ENCODE data around the gene RBMS1. TPM values are rescaled to one million over a fixed set of nuclear protein-coding genes. Genes with fewer than 3 reads are reported as not detected.

Gene RBMS1
- total and polyA plus RNA-seq, 12 donors = 22.6 to 77.7 (median 59.0) TPM

DNA sequence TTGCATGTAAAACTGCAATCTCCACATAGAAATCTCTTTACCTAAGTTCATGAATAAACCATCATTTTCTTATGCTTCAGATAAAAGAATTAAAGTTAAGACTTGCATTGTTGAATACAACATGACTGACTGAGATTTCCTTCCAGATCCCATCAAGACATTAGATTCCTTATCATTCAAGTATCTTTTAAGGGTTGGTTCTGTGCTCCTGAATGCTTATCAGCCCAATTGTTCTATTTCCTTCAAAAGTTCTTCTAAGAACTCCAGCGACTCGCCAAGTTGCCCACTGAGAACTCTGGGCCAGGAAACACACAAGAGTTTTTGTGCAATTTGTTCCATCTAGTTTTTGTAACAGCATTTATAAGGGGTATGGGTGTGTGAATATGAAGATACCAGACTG, 120.3 kb downstream of the RBMS1 start:
- Histone ChIP-seq H3K4me1 (peaks cover 23 to 100% (median 98%) of the 10 kb centered on the region in 9 donors), H3K27ac (peak overlapping the region; percentile 39 to 88 (median 78)), H3K9me3 (no peaks in the 10 kb centered on the region), H3K4me3 (peak overlapping the region in 1 of 10 donors; percentile 17), H3K36me3 (no peaks in the 10 kb centered on the region), H3K27me3 (no peaks in the 10 kb centered on the region)
- ATAC-seq (no peak), DNase-seq (no peak)
- TF ChIP-seq, protein P1, sequence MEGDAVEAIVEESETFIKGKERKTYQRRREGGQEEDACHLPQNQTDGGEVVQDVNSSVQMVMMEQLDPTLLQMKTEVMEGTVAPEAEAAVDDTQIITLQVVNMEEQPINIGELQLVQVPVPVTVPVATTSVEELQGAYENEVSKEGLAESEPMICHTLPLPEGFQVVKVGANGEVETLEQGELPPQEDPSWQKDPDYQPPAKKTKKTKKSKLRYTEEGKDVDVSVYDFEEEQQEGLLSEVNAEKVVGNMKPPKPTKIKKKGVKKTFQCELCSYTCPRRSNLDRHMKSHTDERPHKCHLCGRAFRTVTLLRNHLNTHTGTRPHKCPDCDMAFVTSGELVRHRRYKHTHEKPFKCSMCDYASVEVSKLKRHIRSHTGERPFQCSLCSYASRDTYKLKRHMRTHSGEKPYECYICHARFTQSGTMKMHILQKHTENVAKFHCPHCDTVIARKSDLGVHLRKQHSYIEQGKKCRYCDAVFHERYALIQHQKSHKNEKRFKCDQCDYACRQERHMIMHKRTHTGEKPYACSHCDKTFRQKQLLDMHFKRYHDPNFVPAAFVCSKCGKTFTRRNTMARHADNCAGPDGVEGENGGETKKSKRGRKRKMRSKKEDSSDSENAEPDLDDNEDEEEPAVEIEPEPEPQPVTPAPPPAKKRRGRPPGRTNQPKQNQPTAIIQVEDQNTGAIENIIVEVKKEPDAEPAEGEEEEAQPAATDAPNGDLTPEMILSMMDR (IDR thresholded peaks at IDR 0.05) = no peak
- WGBS, 2 donors = 45 to 55% methylated on average over 2 of the region's 2 CpGs
- intact Hi-C loops (cut with DNase I) = loop anchor here in 4 of 10 donors (2.0 to 5.0 kb wide), 4 partner anchors 24 to 41 kb away; no protein-coding TSS in a partner anchor

DNA sequence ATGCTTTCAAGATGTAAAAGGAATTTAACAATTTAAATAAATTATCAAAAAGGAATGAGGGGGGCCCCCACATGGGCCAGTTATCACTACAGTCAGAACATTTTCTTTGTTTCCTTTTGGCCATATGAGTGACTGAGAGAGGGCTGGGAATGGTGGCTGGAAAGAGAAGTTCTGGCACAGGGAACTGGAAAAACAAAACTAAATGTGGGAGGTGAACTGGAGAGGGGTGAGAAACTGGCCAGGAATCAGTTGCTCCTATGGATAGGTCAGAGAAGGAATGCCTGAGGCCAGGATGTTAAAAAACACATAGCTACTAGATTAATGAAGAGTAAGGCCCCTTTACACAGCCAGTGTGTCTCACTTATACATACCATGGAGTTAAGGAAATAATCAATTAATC, 121.0 kb downstream of the RBMS1 start:
- DNase-seq (no peak), ATAC-seq (peak in 5 of 8 donors; percentile 10 to 31 (median 15))
- Histone ChIP-seq H3K27me3 (no peaks in the 10 kb centered on the region), H3K4me1 (peaks cover 23 to 100% (median 98%) of the 10 kb centered on the region in 9 donors), H3K4me3 (no peak overlapping the region), H3K9me3 (no peaks in the 10 kb centered on the region), H3K27ac (peak overlapping the region in 9 of 10 donors; percentile 39 to 88 (median 79)), H3K36me3 (no peaks in the 10 kb centered on the region)
- intact Hi-C loops (cut with DNase I) = loop anchor here in 4 of 10 donors (2.0 to 5.0 kb wide), 4 partner anchors 24 to 40 kb away; no protein-coding TSS in a partner anchor
- TF ChIP-seq, protein P1 (IDR thresholded peaks at IDR 0.05) = no peak

DNA sequence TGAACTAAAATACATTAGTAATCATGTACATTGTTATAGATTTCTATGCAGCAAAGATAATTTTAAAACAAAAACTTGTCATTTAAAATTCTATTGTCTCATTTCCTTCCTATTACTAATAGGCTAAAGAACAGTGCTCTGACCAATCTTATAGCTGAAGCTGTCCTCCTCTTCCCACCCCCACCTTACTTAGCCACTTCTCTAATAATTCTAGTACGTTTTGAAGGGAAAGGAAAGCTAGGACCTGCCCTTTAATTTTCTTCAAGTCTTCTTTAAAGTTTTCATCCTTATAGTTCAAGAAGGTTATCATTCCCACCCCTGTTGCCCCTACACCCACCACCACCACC, 121.6 kb downstream of the RBMS1 start:
- WGBS, 2 donors = 18 to 26% methylated on average over 1 of the region's 1 CpG
- Histone ChIP-seq H3K27me3 (no peaks in the 10 kb centered on the region), H3K4me1 (peaks cover 23 to 100% (median 98%) of the 10 kb centered on the region in 9 donors), H3K27ac (peak overlapping the region in 9 of 10 donors; percentile 10 to 88 (median 79)), H3K4me3 (no peak overlapping the region), H3K36me3 (peaks cover 0 to 1% (median 0%) of the 10 kb centered on the region in 9 donors), H3K9me3 (no peaks in the 10 kb centered on the region)
- ATAC-seq (no peak), DNase-seq (no peak)
- TF ChIP-seq, protein P1 (IDR thresholded peaks at IDR 0.05) = no peak
- intact Hi-C loops (cut with DNase I) = loop anchor here in 4 of 10 donors (2.0 to 5.0 kb wide), 4 partner anchors 23 to 40 kb away; no protein-coding TSS in a partner anchor

DNA sequence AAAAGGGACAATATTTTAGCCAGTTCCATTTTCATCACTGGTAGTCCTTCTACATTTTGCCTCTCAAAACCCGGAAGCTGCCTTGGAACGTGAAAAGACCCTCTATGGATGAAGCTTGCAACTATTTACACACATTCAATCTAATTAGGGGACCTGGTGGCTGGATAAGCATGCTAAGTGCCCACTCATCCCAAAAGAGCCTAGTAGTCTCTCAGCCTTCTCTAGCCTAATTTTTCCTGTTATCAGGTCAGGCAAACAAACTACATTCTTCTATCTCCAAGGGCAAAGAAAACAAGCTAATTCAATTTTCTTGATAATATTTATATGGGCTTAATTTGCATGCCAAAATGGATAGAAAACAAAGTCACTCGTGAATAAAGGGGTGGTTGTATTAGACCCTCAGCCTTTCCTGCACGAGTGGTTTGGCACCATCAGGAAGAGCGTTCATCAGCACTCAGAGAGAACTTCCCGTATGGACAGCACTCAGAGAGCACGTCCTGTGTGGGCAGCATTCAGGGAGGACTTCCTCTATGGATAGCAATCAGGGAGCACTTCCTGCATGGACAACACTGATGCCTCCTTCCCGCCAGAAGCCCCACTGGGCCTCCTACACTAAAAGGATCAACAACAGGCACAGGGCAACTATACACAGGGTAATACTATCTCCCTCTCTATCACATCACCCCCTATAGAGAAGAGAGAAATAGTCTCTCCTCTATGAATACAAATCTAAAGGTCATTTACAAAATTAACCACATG, 122.2 kb downstream of the RBMS1 start:
- Histone ChIP-seq H3K9me3 (no peaks in the 10 kb centered on the region), H3K4me1 (peaks cover 20 to 100% (median 98%) of the 10 kb centered on the region in 9 donors), H3K4me3 (no peak overlapping the region), H3K27ac (peak overlapping the region in 9 of 10 donors; percentile 10 to 88 (median 79)), H3K27me3 (no peaks in the 10 kb centered on the region), H3K36me3 (peaks cover 0 to 7% (median 0%) of the 10 kb centered on the region in 9 donors)
- TF ChIP-seq, protein P1 (IDR thresholded peaks at IDR 0.05) = no peak
- ATAC-seq = peak in 6 of 8 donors; percentile 30 to 65 (median 48)
- intact Hi-C loops (cut with DNase I) = loop anchor here in 4 of 10 donors (2.0 to 5.0 kb wide), 4 partner anchors 23 to 39 kb away; no protein-coding TSS in a partner anchor
- peak in 1 of 2 donors; percentile 48 for DNase-seq
- WGBS, 2 donors = 21 to 22% methylated on average over 8 of the region's 8 CpGs
